ENCODE results near the gene PRKCE.

PRKCE gene

GRCh38 chr2:45631955-45632354, 19.5 kb upstream of the PRKCE start:
- in situ Hi-C loops (cut with HindIII; ENCODE audit: low pct_ligation_motif_present, low sequenced_read_pairs) = loop anchor here (25.0 kb wide), 1 partner anchor 305 kb away; no protein-coding TSS in a partner anchor
- no peak overlapping the region for H3K27ac ChIP-seq
- TF ChIP-seq CTCF (IDR thresholded peaks at IDR 0.05; ENCODE audit: low read depth, low read length, missing control alignments) = no peak
- H3K4me3 ChIP-seq (ENCODE audit: low read depth, low read length) = no peak overlapping the region
- no peak for DNase-seq
- H3K36me3 ChIP-seq (replicated peaks) = no peaks in the 10 kb centered on the region
- no peaks in the 10 kb centered on the region for H3K27me3 ChIP-seq (replicated peaks)

GRCh38 chr2:45634223-45634622, 17.3 kb upstream of the PRKCE start:
- TF ChIP-seq CTCF (IDR thresholded peaks at IDR 0.05; ENCODE audit: low read depth, low read length, missing control alignments) = no peak
- Histone ChIP-seq H3K27ac (no peak overlapping the region), H3K4me3 (ENCODE audit: low read depth, low read length) (no peak overlapping the region), H3K27me3 (replicated peaks) (no peaks in the 10 kb centered on the region), H3K36me3 (replicated peaks) (no peaks in the 10 kb centered on the region)
- no peak for DNase-seq
- in situ Hi-C loops (cut with HindIII; ENCODE audit: low pct_ligation_motif_present, low sequenced_read_pairs) = loop anchor here (25.0 kb wide), 1 partner anchor 303 kb away; no protein-coding TSS in a partner anchor

- no peak for DNase-seq
- no peak for TF ChIP-seq CTCF (IDR thresholded peaks at IDR 0.05; ENCODE audit: low read depth, low read length, missing control alignments)
- H3K36me3 ChIP-seq (replicated peaks) = no peaks in the 10 kb centered on the region
- H3K4me3 ChIP-seq (ENCODE audit: low read depth, low read length) = no peak overlapping the region
- in situ Hi-C loops (cut with HindIII; ENCODE audit: low pct_ligation_motif_present, low sequenced_read_pairs) = loop anchor here (25.0 kb wide), 1 partner anchor 301 kb away; no protein-coding TSS in a partner anchor
- no peak overlapping the region for H3K27ac ChIP-seq
- no peaks in the 10 kb centered on the region for H3K27me3 ChIP-seq (replicated peaks)
These were observed 15.5 kb upstream of the PRKCE start for GRCh38 chr2:45636008-45636407.

- no peak overlapping the region for H3K4me3 ChIP-seq (ENCODE audit: low read depth, low read length)
- in situ Hi-C loops (cut with HindIII; ENCODE audit: low pct_ligation_motif_present, low sequenced_read_pairs) = loop anchor here (25.0 kb wide), 1 partner anchor 300 kb away; no protein-coding TSS in a partner anchor
- no peaks in the 10 kb centered on the region for H3K27me3 ChIP-seq (replicated peaks)
- no peak overlapping the region for H3K27ac ChIP-seq
- DNase-seq = peak; percentile 73
- TF ChIP-seq CTCF (IDR thresholded peaks at IDR 0.05; ENCODE audit: low read depth, low read length, missing control alignments) = no peak
- H3K36me3 ChIP-seq (replicated peaks) = no peaks in the 10 kb centered on the region
These were observed 14.0 kb upstream of the PRKCE start for GRCh38 chr2:45637440-45637839.

- in situ Hi-C loops (cut with HindIII; ENCODE audit: low pct_ligation_motif_present, low sequenced_read_pairs) = loop anchor here (25.0 kb wide), 1 partner anchor 297 kb away; no protein-coding TSS in a partner anchor
These were observed 10.9 kb upstream of the PRKCE start for GRCh38 chr2:45640576-45640975.

More at GRCh38 chr2:45640576-45640975, 10.9 kb upstream of the PRKCE start:
- Histone ChIP-seq H3K36me3 (replicated peaks) (no peaks in the 10 kb centered on the region), H3K4me3 (ENCODE audit: low read depth, low read length) (no peak overlapping the region), H3K27ac (no peak overlapping the region), H3K27me3 (replicated peaks) (no peaks in the 10 kb centered on the region)
- no peak for DNase-seq
- no peak for TF ChIP-seq CTCF (IDR thresholded peaks at IDR 0.05; ENCODE audit: low read depth, low read length, missing control alignments)
